GM21360 (cell line): ENCODE data around the gene MICOS13.
"Not testable (repeated sequence)": the region's sequence is repeated elsewhere in the genome, so short reads cannot be mapped to it uniquely, and the experiment has no call there.

ENCODE experiments used
- ATAC-seq: cut with Tn5 transposase; IDR thresholded peaks from one replicate; pipeline ENCODE4 v1.9.1; 2021; ENCODE audit warnings: mild to moderate bottlenecking, moderate library complexity; ENCODE audit not compliant: unreplicated experiment

Gene MICOS13, protein sequence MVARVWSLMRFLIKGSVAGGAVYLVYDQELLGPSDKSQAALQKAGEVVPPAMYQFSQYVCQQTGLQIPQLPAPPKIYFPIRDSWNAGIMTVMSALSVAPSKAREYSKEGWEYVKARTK

DNA sequence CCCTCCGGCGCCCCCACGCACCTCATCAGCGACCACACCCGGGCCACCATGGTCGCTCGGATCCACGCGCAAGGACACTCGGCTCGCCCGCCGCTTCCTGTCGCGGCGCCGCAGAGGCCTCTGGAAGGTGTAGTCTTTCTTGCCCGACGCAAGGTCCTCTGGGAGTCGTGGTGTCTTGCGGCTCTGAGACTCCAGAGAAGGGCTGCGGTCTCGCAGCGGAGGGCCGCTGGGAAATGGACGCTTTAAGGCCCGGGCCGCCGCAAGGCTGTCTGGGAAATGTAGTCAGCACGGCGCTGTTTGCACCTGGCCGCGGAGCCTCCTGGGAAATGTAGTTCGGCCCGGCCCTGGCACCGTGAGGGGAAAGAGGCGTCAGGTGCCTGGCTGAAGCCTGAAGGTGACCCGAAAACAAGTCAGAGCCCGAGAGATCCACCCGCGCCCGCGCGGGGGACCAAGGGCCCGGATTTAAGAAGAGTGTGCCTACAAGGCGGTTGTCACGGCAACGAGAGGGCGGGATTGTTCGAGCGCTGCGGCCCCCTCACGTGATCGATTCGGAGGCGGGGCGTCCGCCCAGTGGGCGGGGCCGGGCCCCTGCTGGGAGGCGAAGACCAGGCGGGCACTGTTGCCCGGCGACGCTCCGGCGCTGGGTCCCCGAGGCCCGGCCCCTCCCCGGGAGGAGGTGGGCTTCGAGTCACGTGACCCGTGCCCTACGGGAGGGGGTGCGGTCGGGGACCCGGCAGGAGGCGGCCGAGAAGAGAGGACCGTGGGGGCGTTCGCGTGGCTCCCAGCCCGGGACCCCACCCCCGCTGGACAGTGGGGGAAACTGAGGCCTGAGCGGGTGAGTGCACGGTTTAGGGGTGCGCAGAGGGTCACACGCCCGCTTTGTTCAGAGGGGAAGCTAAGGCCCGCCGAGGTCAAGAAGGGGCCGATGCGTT lies at the start of gene MICOS13, which contains the start of gene HSD11B1L:
Gene MICOS13 (minus strand): TSS at position 80 of the 932 bp plus-strand sequence. CDS start 30 bp downstream, at position 50.
Gene HSD11B1L (plus strand): TSS at position 591 of the 932 bp plus-strand sequence. CDS start 3,806 bp downstream, outside the sequence.
- ATAC-seq = peak; percentile 82

DNA sequence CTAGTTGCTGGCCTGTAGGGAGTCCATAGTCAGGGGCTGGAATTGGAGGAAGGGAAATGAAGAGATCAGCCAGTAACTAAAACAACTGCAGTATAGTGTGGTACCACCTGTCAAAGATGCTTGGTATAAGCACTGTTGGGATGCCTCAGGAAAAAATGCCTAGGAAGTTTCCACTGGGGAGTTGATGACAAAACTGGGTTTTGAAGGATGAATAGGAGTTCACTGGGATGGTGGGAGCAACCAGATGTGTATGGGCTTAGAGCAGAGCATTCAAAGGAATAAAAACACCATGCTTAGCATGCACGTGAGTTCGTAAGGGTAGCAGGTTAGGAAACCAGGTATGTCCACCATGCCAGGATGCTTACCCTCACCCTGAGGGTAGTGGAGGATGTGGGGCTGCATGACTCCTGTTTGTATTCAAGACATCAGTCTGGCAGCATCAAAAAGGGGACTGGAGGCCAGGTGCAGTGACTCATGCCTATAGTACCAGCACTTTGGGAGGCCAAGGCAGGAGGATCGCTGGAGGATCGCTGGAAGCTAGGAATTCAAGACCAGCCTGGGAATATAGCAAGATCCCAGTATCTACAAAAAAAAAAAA lies 47.2 kb upstream of the MICOS13 start:
- no peak for ATAC-seq

DNA sequence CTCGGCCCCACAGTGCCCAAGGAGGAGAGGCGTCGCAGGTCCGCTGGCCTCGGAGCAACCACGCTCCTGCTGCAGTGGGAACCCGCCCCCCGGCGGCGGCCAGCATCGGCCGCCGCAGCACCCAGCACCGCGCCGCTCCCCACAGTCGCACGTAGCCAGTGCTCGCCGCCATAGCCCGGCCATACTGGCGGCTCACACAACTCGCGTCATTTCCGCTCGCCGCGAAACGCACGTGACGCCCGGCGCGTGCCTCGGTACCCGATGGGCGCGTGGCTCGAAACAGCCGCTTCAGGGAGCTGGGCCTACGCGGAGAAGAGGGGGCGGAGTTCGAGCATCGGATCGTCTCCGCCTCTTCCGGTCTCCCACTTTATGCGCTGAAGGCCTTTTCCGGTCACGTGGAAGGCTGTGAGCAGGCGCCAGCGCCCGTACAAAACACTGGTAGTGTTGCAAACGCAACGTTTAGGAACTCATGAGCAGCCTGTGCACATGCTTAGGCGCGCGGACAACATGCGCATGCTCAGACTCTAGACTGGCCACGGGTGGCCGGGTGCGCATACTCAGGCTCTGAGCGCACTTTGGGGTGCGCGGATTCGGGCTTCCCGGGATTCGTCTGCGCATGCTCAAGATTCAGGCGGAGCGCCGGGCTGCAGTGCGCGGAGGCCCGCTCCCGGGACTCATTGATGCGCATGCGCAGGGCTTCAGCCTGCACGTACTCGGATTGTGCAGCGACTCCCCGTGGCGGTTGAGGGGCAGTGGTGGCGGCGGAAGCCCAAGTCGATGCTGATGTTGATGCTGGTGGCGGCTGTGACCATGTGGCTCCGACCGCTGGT lies 39.9 kb upstream of the MICOS13 start, which contains the start of the genes CATSPERD and LONP1:
Gene CATSPERD (plus strand): TSS at position 677 of the 830 bp plus-strand sequence. CDS start 101 bp downstream, at position 778.
Gene LONP1 (minus strand): TSS at position 186 of the 830 bp plus-strand sequence. CDS start 14 bp downstream, at position 172.
- ATAC-seq = peak; percentile 83

DNA sequence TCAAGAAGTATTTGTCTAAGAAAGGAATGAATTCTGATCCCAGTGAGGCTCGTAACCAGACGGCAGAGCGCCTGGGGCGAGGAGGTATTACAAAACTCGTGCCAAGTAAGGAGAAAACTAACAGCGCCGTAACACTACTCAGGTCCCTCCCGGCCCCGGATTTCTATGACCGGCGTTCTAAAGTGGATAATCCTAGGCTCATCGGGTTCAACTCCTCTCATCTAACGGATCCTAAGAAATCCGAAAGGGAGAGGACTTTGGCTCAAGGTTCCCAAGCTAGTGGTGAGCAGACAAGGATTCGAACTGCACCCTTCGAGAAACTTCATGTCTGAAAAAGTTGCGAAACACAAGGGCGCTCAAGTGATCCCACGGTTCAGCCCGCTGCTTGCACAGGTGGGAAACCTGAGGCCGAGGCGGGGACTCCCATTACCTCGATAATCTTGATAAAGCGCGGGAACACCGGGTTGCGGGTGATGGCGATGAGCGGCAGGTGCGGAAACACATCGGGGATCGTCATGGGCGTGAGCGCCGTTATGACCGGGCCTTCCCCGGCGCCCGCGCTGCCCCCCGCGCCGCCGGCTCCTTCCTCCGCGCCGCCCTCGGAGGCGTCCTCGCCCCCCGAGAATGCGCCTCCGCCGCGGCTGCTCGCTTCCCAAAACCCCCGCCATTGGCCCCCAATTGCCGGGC lies 39.1 kb upstream of the MICOS13 start:
- no peak for ATAC-seq

DNA sequence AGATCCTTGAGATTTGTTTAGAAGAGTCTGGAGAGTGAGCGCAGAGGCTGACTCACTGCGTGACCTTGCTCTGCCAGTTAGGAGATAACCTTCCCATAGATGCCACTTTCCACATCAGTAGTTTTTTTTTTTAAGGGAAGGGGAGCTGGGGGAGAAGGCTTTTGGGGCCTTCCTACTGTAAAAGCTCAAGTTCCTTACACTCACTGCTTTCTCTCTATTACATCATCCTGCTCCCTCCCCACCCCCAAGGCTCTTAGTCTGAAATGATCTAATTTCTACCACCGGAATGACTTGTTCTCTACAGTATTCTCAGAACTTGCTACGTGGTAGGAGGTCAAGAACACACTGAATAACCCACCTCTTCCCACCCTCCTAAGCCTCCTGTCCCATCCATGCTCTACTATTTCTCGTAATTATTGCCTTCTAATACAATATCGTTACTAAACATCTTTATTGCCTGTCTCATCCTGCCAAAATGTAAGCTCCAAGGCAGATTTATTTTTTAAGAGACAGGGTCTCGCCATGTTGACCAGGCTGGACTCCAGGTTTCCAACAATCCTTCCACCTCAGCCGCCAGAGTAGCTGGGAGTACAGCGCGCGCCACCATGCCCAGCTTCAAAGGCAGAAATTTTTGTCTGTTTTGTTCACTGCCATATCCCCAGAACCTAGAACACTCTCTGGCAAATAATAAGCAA lies 38.4 kb upstream of the MICOS13 start:
- ATAC-seq = no peak

DNA sequence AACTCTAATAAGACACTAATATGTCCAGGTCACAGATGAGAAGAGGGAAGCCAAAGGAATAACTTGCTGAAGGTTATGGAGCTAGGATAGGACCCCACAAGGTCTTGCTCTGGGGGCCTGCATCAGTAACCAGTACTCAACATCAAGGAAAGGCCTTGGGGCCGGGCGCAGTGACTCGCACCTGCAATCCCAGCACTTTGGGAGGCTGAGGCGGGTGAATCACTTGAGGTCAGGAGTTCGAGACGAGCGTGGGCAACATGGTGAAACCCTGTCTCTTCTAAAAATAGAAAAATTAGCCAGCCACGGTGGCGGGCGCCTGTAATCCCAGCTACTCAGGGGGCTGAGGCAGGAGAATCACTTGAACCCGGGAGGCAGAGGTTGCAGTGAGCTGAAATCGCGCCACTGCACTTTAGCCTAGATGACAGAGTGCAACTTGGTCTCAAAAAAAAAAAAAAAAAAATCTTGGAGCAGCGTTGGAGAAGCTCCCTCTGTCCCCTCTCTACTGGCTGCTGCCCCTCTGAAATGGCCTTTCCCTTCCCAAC lies 37.8 kb upstream of the MICOS13 start:
- no peak for ATAC-seq

DNA sequence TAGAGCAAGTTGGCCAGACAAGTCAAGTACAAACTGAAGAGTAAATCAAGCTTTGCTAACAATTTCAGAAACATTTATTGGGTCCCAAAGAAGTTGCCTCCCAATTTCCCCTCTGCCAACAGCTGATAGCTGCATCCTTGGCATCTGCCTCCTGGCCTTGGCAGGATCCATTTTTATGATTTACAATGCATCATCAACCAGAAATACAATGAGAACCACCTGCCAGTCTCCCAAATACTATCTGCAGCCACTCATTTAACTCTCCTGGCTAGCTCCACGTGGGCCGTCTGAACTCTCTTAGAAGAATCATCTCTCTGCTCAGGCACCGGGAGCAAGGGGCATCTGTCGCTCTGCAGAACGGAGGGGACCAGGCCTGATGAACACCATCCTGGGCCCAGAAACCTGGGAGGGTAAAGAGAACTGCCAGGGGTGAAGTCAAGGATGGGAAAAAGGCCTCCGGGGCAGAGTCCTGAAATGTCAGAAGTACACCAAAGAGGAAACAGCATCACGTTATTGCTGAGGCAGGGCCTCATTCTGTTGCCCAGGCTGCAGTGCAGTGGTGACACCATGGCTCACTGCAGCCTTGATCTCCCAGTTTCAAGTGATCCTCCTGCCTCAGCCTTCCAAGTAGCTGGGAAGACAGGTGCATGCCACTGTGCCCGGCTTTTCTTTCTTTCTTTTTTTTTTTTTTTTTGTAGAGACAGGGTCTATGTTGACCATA lies 37.1 kb upstream of the MICOS13 start:
- no peak for ATAC-seq

DNA sequence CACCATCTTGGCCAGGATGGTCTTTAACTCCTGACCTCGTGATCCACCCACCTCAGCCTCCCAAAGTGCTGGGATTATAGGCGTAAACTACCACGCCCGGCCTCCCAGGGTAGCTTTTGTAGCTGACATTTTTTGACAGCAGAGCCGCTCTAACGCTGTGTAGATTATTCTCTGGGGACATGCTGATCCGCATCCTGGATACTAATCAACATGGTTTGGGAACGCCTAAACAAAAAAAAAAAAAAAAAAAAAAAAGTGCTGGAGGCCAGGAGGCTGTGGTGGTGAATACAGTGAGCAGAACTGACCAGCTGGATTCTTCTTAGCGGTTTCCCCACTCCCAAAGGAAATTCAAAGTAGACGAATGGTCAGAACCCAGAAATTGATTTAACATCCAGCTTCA lies 34.5 kb upstream of the MICOS13 start:
- ATAC-seq = no peak

DNA sequence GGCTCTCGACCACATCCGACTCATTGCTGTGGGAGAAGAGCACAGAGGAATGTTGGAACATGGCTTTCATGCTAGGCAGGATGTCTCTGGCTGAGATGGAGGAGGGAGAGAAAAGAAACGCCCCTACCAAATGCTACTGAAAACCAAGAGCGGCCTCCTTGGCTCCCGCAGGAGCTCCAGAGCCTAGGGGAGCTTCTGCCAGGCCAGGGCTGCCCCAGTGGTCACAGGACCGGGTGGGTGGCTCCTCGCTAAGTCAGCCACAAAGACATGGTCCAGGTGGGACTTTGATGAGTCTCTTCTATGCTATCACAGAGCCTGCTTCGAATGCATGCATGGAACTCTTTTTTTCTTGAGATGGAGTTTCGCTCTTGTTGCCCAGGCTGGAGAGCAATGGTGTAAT lies 32.9 kb upstream of the MICOS13 start:
- ATAC-seq = no peak

DNA sequence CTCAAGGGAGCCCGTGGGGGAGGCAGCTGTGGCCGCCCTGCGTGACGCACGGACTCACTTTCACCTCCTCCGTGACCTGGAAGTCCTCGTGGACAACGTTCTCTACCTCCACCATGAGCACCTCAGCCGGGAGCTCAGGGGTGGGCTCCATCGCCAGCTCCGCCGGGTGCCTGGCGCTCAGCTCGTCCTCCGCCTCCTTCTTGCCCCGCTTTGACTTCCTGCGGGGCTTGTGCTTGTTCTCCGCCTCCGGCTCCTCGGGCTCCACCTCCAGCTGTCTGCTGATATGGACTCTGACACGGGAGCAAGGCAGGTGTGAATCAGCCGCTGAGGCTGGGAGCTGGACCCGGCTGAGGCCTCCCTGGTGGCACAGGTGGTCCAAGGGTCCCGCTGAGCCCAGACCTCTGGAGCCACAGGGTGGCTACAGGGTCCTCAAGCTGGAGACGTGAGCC lies 31.4 kb upstream of the MICOS13 start:
- ATAC-seq = no peak

DNA sequence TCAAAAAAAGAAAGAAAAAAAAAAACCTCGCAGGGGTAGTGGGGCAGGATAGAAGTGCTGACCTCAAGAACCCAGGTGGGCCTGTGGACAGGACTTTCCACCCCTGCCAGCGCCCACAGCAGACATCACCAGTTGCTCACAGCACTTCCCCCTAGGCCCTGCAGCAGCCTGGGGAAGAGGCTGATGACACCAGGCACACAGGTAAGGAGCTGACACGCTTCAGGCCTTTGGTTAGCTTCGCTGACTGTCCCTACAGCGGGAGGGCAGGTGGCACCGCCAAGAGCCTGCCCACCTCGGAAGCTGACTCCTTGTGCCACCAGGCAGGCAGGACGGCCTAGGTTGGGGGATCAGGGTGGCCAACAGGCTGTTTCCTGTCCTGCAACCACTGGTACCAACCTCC lies 30.7 kb upstream of the MICOS13 start:
- no peak for ATAC-seq

DNA sequence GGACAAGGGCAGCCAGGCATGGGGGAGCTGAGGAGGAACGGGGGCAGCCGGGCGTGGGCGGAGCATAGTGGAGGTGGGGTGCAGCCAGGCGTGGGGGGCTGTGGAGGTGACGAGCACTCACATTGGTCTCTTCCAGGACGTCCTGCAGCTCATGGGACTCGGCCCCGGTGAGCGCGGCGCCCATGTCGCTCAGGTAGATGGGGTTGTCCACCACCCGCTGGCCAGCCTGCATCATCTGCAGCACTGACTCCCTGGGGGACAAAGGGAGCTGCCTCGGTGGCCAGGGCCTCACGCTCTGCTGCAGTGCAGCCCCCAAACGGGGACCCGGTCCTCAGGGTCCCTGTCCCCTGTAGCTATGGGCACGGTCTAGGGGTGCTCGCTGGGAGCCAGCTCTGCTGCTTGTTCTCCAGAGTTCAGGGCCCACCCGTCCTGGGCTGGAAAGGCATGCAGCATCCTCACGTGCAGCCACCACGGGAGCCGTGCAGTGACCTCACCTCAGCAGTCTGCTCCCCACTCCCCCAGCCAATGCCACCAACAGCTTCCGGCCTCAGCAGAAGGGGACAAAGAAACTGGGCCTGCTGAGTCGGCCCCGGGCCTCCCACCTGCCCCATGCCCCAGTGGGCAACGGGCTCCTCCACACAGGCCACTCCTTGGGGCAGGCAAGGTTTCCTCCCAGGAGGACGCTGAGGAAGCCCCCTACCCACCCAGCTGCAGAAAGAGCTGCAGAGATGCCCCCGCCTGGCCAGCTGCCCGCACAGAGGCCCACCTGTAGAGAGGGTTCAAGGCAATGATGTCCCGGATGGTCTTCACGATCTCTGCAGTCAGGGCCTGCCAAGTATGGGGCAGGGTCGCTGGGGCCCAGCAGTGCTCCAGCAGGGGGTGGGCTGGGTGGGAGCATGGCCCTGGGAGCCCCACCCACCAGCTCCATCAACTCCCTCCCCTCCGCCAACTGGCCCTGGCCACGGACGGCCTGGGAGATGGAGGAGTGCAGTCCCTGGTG lies 27.6 kb upstream of the MICOS13 start:
- no peak for ATAC-seq

DNA sequence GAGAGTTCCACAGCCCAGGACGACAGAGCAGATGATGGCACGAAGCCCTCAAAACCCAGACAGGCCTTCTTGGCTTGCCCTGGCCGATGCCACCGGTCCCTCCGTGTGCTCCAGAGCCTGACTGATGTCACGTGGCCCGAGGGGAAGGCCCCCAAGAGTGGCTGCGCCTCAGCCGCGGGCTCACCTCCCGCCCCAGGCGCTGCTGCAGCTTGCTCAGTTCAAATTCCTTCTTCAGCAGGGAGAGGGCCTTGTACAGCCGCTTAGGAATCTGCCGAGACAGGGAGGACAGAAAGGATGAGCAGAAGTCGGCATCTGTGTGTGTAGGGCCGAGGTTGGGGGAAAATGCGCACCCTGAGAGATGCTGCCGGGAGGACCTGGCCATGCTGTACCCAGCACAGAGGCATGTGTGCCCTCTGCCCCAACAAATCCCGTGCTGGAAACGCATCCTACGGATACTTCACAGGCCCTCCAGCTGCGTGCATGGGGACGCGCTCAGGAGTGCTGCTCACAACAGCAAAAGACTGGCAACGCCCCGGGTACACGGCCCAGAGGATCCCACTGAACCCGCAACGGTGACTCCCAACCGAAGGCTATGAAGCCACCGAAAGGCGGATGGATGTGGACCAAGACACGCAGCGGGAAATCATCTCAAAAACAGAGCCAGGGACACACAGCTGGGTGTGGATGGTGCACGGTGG lies 26.7 kb upstream of the MICOS13 start:
- no peak for ATAC-seq

DNA sequence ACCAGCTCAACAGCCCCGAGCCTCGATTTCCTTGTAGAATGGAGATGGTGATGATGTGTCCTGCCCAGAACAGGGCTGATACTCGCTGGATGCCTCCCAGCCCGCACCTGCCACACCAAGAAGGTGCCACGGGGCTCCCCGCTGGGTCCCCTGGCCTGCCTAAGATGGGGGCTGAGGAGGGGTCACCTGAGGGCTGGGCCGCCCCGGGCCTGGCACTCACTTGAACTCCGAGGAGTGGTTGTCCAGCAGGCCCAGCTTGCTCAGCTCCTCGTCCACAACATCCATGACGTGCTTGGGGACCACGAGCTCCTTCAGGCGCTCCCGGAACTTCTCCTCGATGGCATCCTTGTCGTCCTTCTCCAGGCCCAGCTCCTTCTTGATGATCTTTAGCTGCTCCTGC lies 25.2 kb upstream of the MICOS13 start:
- no peak for ATAC-seq

DNA sequence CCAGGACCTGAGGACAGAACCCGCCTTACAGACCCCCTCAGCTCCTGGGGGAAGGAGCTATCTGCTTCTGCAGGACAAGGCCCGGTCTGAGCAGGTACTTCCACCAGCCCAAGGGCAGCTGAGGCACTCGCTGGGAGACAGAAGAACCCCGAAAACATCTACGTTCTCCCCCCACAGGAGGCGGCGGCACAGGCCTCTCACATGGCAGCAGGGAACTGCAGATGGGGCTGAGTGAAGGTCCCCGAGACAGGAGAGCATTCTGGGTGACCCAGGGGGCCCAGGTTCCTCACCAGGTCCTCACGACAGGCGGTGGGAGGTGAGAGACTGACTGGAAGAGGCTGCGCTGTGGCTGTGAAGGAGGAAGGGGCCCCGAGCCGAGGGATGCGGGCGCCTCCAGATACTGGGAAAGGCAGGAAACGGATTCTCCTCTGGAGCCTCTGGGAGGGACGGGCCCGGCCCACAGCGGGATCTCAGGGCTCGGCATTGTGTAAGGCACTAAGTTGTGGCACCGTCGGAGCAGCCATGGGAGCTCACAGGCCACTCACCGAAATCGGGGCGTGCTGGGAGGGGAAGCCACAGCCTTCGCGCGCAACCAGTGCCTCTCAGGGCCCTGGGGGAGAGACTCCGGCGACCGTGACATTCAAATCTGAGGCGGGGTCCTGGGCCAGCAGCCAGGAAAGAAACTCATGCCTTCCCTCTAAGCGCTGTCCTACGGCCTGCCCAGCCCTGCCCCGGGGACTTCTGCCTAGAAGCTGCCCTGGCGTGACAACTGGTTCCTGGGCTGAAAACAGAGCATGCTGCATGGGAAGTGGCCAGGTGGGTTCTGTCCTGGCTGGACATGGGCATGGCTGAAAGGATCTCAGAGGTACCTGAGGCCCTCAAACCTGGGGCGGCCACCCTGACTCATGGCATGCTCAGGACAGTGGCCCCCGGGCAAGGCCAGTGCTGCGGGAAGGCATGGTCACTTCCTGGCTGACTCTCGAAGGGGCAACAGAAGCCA lies 23.8 kb upstream of the MICOS13 start:
- no peak for ATAC-seq

DNA sequence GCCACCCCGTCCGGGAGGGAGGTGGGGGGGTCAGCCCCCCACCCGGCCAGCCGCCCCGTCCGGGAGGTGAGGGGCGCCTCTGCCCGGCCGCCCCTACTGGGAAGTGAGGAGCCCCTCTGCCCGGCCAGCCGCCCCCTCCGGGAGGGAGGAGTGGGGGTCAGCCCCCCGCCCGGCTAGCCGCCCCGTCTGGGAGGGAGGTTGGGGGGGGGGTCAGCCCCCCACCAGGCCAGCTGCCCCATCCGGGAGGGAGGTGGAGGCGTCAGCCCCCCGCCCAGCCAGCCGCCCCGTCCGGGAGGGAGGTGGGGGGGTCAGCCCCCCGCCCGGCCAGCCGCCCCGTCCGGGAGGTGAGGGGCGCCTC lies 21.7 kb upstream of the MICOS13 start:
- not testable (repeated sequence) for ATAC-seq
